H1 (cell line): Measurements from ENCODE around the gene SART1. TPM values are rescaled to one million over a fixed set of nuclear protein-coding genes. Genes with fewer than 3 reads are reported as not detected.

Source experiments
- CTCF ChIA-PET: fragments of 300-600 bp; sonication (Branson Sonifier 250); formaldehyde crosslinking; loops from one replicate; lab custom pipeline; 2021; ENCODE audit not compliant: partially characterized antibody; lab: Charles Lee
- POLR2A ChIA-PET: fragments of 300-600 bp; sonication (Branson Sonifier 250); formaldehyde crosslinking; loops from one replicate; lab custom pipeline; 2021; ENCODE audit warnings: inconsistent platforms; ENCODE audit not compliant: partially characterized antibody; lab: Charles Lee
- DNase-seq, 2 experiments: peaks; one replicate each; pipeline versions ENCODE4 v3.0.0 to v3.0.0-alpha.2; 2010 to 2022; ENCODE audit warnings: low spot score in 2 of 2, low read depth in 1 of 2, mixed read lengths in 1 of 2
- FAIRE-seq: peaks from 2 replicates; lab custom pipeline; 2011; peaks lifted over from hg19 to GRCh38; lab: Jason Lieb, UNC
- H2AFZ ChIP-seq: 2 replicates; pipeline ENCODE4 v1.8.1; 2012; ENCODE audit warnings: low read length, inconsistent platforms
- H2AK5ac ChIP-seq: 2 replicates; pipeline ENCODE4 v1.6.1; 2013; ENCODE audit warnings: low read depth, low read length
- H2BK120ac ChIP-seq: replicated peaks from 2 replicates; pipeline ENCODE3; 2013; ENCODE audit warnings: low read depth, low read length, inconsistent platforms
- H2BK12ac ChIP-seq: 2 replicates; pipeline ENCODE4 v1.6.1; 2013; ENCODE audit warnings: low read depth, low read length
- H2BK15ac ChIP-seq: 2 replicates; pipeline ENCODE4 v1.6.1; 2013; ENCODE audit warnings: low read length
- H2BK20ac ChIP-seq: 2 replicates; pipeline ENCODE4 v1.6.1; 2013; ENCODE audit warnings: low read length
- H2BK5ac ChIP-seq: 2 replicates; pipeline ENCODE4 v1.6.1; 2013; ENCODE audit warnings: low read depth, low read length
- H3K14ac ChIP-seq: 2 replicates; pipeline ENCODE4 v1.6.1; 2013; ENCODE audit warnings: inconsistent platforms; ENCODE audit not compliant: insufficient read length
- H3K18ac ChIP-seq: 2 replicates; pipeline ENCODE4 v1.6.1; 2013; ENCODE audit warnings: low read length; ENCODE audit errors: extremely low read depth
- H3K23ac ChIP-seq: 2 replicates; pipeline ENCODE4 v1.6.1; 2013; ENCODE audit warnings: inconsistent platforms; ENCODE audit not compliant: insufficient read length
- H3K23me2 ChIP-seq: 2 replicates; pipeline ENCODE4 v1.6.1; 2013; ENCODE audit warnings: low read depth, low read length
- H3K27ac ChIP-seq: 2 replicates; pipeline ENCODE4 v1.6.1; 2011; ENCODE audit warnings: low read depth, low read length, inconsistent platforms
- H3K27me3 ChIP-seq, 4 experiments: replicated peaks in 1 of 4; 1 replicate in 1 of 4; 2 replicates in 3 of 4; pipeline versions ENCODE4 v1.6.1 to v1.8.1; 2011 to 2013; ENCODE audit warnings: low read length in 3 of 4, mild to moderate bottlenecking in 3 of 4, inconsistent platforms in 2 of 4, mixed read lengths in 2 of 4, moderate library complexity in 1 of 4; ENCODE audit not compliant: control insufficient read depth in 3 of 4, insufficient read depth in 3 of 4; ENCODE audit errors: extremely low read depth in 1 of 4
- H3K36me3 ChIP-seq, 4 experiments: 2 replicates each; pipeline versions ENCODE4 v1.6.1 to v1.8.1; 2011 to 2013; ENCODE audit warnings: mild to moderate bottlenecking in 4 of 4, low read length in 3 of 4, moderate library complexity in 2 of 4, control low read depth in 1 of 4, inconsistent platforms in 1 of 4; ENCODE audit not compliant: insufficient read depth in 4 of 4, control insufficient read depth in 2 of 4
- H3K4ac ChIP-seq: replicated peaks from 2 replicates; pipeline ENCODE3; 2013; ENCODE audit warnings: low read length, low read depth, mixed read lengths, inconsistent platforms; ENCODE audit not compliant: insufficient read length
- H3K4me1 ChIP-seq, 4 experiments: replicated peaks in 1 of 4; 1 replicate in 1 of 4; 2 replicates in 3 of 4; pipeline versions ENCODE4 v1.6.1 to v1.8.1; 2011 to 2013; ENCODE audit warnings: low read length in 3 of 4, inconsistent platforms in 2 of 4, mixed read lengths in 1 of 4; ENCODE audit not compliant: insufficient read depth in 4 of 4, control insufficient read depth in 3 of 4
- H3K4me2 ChIP-seq, 2 experiments: 2 replicates each; pipeline versions ENCODE4 v1.6.1 to v1.8.1; 2011 to 2013; ENCODE audit warnings: low read depth in 2 of 2, low read length in 2 of 2, control low read depth in 1 of 2, inconsistent platforms in 1 of 2, mild to moderate bottlenecking in 1 of 2; ENCODE audit not compliant: insufficient read depth in 1 of 2
- H3K4me3 ChIP-seq, 4 experiments: fragments of 200-600, 300-600 bp in 1 of 4; sonication (generic), shearing (Covaris generic), sonication (Bioruptor Twin) in 1 of 4; 2 replicates each; pipeline versions ENCODE4 v1.5.1 to v1.8.1; 2011 to 2016; ENCODE audit warnings: low read length in 4 of 4, low read depth in 3 of 4, control low read depth in 2 of 4, inconsistent platforms in 2 of 4, mild to moderate bottlenecking in 2 of 4, mixed read lengths in 1 of 4, moderate library complexity in 1 of 4; ENCODE audit not compliant: insufficient read depth in 2 of 4; ENCODE audit errors: extremely low read depth in 1 of 4
- H3K56ac ChIP-seq: replicated peaks from 2 replicates; pipeline ENCODE3; 2013; ENCODE audit warnings: low read depth, mild to moderate bottlenecking, mixed read lengths, low read length, inconsistent platforms; ENCODE audit not compliant: insufficient read length
- H3K79me1 ChIP-seq: 2 replicates; pipeline ENCODE4 v1.6.1; 2013; ENCODE audit warnings: low read depth, low read length, control low read depth
- H3K79me2 ChIP-seq, 2 experiments: 2 replicates each; pipeline versions ENCODE4 v1.6.1 to v1.8.1; 2012 to 2013; ENCODE audit warnings: low read length in 2 of 2, mild to moderate bottlenecking in 2 of 2, inconsistent platforms in 1 of 2; ENCODE audit not compliant: insufficient read depth in 2 of 2, control insufficient read depth in 1 of 2
- H3K9ac ChIP-seq, 4 experiments: replicated peaks in 1 of 4; 1 replicate in 1 of 4; 2 replicates in 3 of 4; pipeline versions ENCODE4 v1.6.1 to v1.8.1; 2011 to 2013; ENCODE audit warnings: low read depth in 3 of 4, low read length in 3 of 4, control low read depth in 2 of 4, mild to moderate bottlenecking in 2 of 4, moderate library complexity in 2 of 4, inconsistent platforms in 1 of 4; ENCODE audit errors: extremely low read depth in 1 of 4
- H3K9me3 ChIP-seq, 2 experiments: 2 replicates each; pipeline versions ENCODE4 v1.6.1 to v1.8.1; 2012 to 2013; ENCODE audit warnings: mild to moderate bottlenecking in 2 of 2, moderate library complexity in 2 of 2, control low read depth in 1 of 2, inconsistent platforms in 1 of 2, low read depth in 1 of 2, low read length in 1 of 2, mixed read lengths in 1 of 2; ENCODE audit not compliant: insufficient read depth in 2 of 2
- H4K20me1 ChIP-seq, 2 experiments: replicated peaks in 1 of 2; 2 replicates each; pipeline versions ENCODE3 to v1.8.1; 2011 to 2013; ENCODE audit warnings: inconsistent platforms in 2 of 2, low read length in 2 of 2, mild to moderate bottlenecking in 1 of 2; ENCODE audit not compliant: insufficient read depth in 2 of 2, control insufficient read depth in 1 of 2
- H4K5ac ChIP-seq: 2 replicates; pipeline ENCODE4 v1.6.1; 2013; ENCODE audit warnings: low read length, low read depth, mixed read lengths, inconsistent platforms; ENCODE audit not compliant: insufficient read length
- H4K8ac ChIP-seq: 2 replicates; pipeline ENCODE4 v1.8.0; 2013; ENCODE audit warnings: mild to moderate bottlenecking, moderate library complexity, low read length, inconsistent platforms; ENCODE audit not compliant: insufficient read depth; ENCODE audit errors: extremely low read depth
- H4K91ac ChIP-seq: replicated peaks from 2 replicates; pipeline ENCODE3; 2013; ENCODE audit warnings: low read length, mixed read lengths, inconsistent platforms; ENCODE audit not compliant: insufficient read length
- HDAC2 ChIP-seq, 2 experiments: fragments of 300-600 bp in 1 of 2; sonication (generic) in 1 of 2; IDR thresholded peaks; 2 replicates each; pipeline ENCODE4 v1.6.1; 2011 to 2012; ENCODE audit warnings: low read depth in 2 of 2, low read length in 2 of 2, mild to moderate bottlenecking in 2 of 2, moderate library complexity in 2 of 2, borderline replicate concordance in 1 of 2, inconsistent platforms in 1 of 2
- RNF2 ChIP-seq: fragments of 200-900, 300-1000 bp; sonication (generic); IDR thresholded peaks from 2 replicates; pipeline ENCODE4 v1.7.1; 2016; ENCODE audit warnings: borderline replicate concordance, low read depth, mild to moderate bottlenecking, antibody characterized with exemption, low read length; ENCODE audit not compliant: poor library complexity, severe bottlenecking; ENCODE audit errors: missing control alignments
- SIX5 ChIP-seq: IDR thresholded peaks from 2 replicates; pipeline ENCODE4 v1.6.1; 2011; ENCODE audit warnings: mild to moderate bottlenecking, low read depth, low read length
- WGBS, 2 experiments: shearing (Covaris generic) in 1 of 2; methylation state at CpG; one replicate each; pipeline versions ENCODE4 v1.1.6 to v1.1.7; 2013 to 2015; ENCODE audit warnings: low lambda C conversion rate in 2 of 2, mixed read lengths in 2 of 2, inconsistent platforms in 1 of 2, low coverage in 1 of 2, missing lambda C conversion rate in 1 of 2; ENCODE audit not compliant: insufficient replicate concordance in 2 of 2, insufficient coverage in 1 of 2, insufficient read length in 1 of 2; ENCODE audit errors: extremely low coverage in 1 of 2, missing lambda C conversion rate in 1 of 2; 5-methylcytosine and 5-hydroxymethylcytosine counted together
- polyA plus RNA-seq, 7 experiments: library from polyadenylated mRNA; depleted of rRNA in 3 of 7; stranded (reverse) in 5 of 7; unstranded in 2 of 7; fragments of >200 nt in 5 of 7; fragments of 200-250 nt in 2 of 7; gene quantifications; 1 replicate in 5 of 7; 2 replicates in 1 of 7; 4 replicates in 1 of 7; pipeline versions ENCODE4 v1.2.1 to v1.2.3, GENCODE V29; 2011 to 2013; ENCODE audit warnings: missing spikeins in 2 of 7, mixed read lengths in 2 of 7
- total RNA-seq: library from RNA; stranded (reverse); fragmentation: NEBNext Ultra II Directional; extraction: Animal tissue kit (Norgen Biotek cat#: 25700); gene quantifications from 2 replicates; pipeline ENCODE4 v1.2.1, GENCODE V29; 2021

The SART1 gene
- total and polyA plus RNA-seq, 2 of the 8 experiments (the other 6 are each of a cell fraction or from before 2014, with no cell fraction given) = 9.7 to 46.1 TPM

DNA sequence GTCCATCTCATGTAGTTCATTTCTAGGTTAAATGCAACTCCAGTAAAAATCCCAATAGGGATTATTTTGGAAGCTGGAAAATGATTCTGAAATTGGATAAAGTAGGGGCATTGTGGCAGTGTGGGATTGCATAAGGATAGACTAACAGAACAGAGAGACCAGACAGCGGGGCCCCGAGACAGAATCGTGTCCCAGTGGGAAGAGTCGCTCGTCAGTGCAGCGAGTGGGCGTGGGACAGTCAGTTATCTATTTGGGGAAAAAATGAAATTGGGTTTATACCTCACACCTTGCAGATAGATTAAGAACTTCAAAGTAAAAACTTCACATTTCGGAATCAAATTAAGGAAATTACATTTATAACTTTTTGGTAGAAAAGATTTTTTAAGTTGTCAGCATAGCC, 10.6 kb downstream of the SART1 start:
- ChIA-PET POLR2A (interaction anchor here (0.9 to 1.6 kb wide), 2 partner anchors 20 to 81 kb away, joined by 3 to 5 read pairs; partner anchors contain the start of gene CCDC85B), CTCF (interaction anchor here (1.2 to 2.2 kb wide), 3 partner anchors 20 to 87 kb away, joined by 3 to 6 read pairs (median 4); partner anchors contain the start of gene CCDC85B)
- no peak overlapping the region for H2BK20ac ChIP-seq
- H2BK120ac ChIP-seq = no peak overlapping the region
- no peak overlapping the region for H3K4ac ChIP-seq
- no peaks in the 10 kb centered on the region for H3K27me3 ChIP-seq
- no peak overlapping the region for H4K5ac ChIP-seq
- no peak overlapping the region for H3K4me3 ChIP-seq
- no peak overlapping the region for H2BK12ac ChIP-seq
- H3K9me3 ChIP-seq = no peaks in the 10 kb centered on the region
- H4K20me1 ChIP-seq = no peaks in the 10 kb centered on the region
- H2BK5ac ChIP-seq = no peak overlapping the region
- no peak overlapping the region for H3K27ac ChIP-seq
- H3K23ac ChIP-seq = no peak overlapping the region
- FAIRE-seq = no peak
- H3K4me2 ChIP-seq = no peak overlapping the region
- H3K14ac ChIP-seq = no peak overlapping the region
- H3K79me1 ChIP-seq = no peaks in the 10 kb centered on the region
- peaks cover 5 to 23% (median 21%) of the 10 kb centered on the region in 4 experiments; a peak in 6 of 8 replicates for H3K36me3 ChIP-seq
- no peak overlapping the region for H3K18ac ChIP-seq
- H3K56ac ChIP-seq = no peak overlapping the region
- H3K4me1 ChIP-seq = no peaks in the 10 kb centered on the region
- DNase-seq = no peak
- H4K8ac ChIP-seq = no peak overlapping the region
- H2AFZ ChIP-seq = no peak overlapping the region
- no peaks in the 10 kb centered on the region for H3K79me2 ChIP-seq
- no peak overlapping the region for H2BK15ac ChIP-seq
- TF ChIP-seq RNF2 (no peak), HDAC2 (IDR thresholded peaks at IDR 0.05; ENCODE audit: borderline replicate concordance in 1 of 2, low read depth in 2 of 2, low read length in 2 of 2) (no peak), SIX5 (no peak)
- H3K9ac ChIP-seq = no peak overlapping the region
- 95% methylated on average over 8 of the region's 8 CpGs; no CpG with 5 or more reads in 1 of the 2 experiments for WGBS, 2 experiments
- no peak overlapping the region for H4K91ac ChIP-seq
- no peak overlapping the region for H2AK5ac ChIP-seq
- no peaks in the 10 kb centered on the region for H3K23me2 ChIP-seq
